Stimulated activated CD4-positive, alpha-beta T cell treated with anti-CD3 and anti-CD28 coated beads, TNF-alpha, amount 100 ng/mL, for 48 hours (primary cell): ENCODE data around the gene FAM107A.
"Not testable (repeated sequence)": the region's sequence is repeated elsewhere in the genome, so short reads cannot be mapped to it uniquely, and the experiment has no call there.

Source experiments
- DNase-seq, 3 donors: peaks; one replicate each; pipeline ENCODE4 v3.0.0-alpha.2; 2020; ENCODE audit warnings: low read depth in 3 of 3

FAM107A gene

GRCh38 chr3:58536501-58537411, 40.4 kb downstream of the FAM107A start, which contains the start of gene ACOX2:
TSS of gene ACOX2 (minus strand) at chr3:58537190. CDS start at chr3:58535106, 2,084 bp downstream.
- DNase-seq, result no peak

DNA sequence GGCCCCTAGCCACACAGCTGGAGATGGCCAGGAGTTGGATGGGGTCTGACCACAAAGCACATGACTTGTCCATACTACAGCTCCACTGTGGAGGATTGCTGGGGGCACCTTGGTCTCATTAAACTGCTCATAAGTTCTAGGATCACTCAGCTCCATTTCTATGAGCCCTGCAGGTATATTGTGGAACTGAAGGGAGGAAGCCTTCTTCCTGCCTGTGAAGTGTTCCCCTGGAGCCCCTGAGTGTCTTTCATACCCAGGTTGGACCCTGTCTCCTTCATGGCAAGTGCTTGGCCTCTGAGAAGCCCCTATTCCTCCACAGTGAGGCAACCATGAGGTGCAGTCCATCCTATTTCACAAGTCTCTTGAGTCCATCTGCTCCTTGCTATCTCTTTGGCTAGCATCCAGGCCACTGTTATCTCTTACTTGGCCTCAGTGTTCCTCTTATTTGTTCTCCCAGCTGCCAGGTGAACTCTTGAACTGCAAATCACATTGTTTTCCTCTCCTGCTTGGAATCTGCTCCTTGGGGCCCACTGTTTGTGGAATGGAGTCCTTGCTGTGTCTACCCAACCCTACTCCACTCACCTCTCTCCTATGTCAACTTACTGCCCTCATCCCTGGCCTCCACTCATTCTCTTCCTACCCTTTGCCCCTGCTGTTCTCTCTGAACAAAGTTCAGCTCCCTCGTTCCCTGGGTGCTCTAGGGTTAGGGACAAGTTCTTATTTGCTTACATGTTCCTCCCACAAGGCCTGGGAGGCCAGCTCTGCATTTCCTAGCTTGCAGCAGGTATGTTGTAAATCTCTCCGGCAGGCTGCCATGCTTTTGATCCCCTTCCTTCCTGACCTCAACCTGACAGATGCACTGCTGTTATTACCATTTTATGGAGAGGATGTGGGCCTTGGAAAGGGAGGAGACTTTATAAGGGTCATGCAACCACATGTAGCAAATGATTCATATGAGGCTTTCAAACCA, 41.4 kb downstream of the FAM107A start:
- DNase-seq, result no peak

GRCh38 chr3:58534592-58535494, 42.3 kb downstream of the FAM107A start:
- DNase-seq, result no peak

DNA sequence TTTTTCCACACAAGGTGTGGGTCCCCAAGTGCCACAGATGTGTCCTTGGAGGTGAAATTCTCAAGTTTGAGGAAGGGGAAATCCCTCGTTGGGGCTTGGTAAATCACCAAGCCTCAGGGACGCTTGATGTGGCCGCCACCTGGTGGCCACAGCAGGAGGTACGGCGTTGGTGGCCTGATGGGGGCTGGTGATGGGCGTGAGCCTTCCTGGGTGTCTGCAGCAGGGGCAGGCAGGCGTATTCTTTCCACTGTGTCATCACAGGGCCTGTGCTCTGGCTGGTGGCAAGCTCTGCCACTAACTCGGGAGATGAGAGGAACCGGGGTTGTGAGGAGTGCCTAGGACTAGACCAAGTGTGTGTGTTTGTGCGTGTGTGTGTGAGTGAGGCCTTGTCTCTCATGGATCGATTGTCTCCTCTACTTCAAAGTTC, 44.4 kb downstream of the FAM107A start:
- peak; percentile 68 to 76 (median 71) for DNase-seq

DNA sequence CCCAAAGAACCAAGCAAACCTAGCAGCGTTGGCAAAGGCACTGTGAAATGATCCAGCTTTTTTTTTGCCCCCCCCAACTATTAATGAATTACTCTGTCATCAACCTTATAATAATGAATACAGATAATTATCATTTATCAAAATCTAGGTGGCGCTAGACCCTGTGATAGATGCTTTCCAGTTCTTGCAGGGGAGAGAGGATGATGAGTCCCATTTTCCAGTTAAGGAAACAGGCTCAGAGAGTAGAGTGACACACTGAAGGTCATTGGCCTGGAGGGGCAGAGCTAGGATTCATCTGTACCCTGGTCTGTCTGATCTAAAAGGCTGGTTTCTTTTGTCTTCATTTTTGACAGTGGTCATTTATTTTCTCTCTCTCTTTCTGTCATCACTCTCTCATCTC, 45.2 kb downstream of the FAM107A start:
- DNase-seq, result no peak

DNA sequence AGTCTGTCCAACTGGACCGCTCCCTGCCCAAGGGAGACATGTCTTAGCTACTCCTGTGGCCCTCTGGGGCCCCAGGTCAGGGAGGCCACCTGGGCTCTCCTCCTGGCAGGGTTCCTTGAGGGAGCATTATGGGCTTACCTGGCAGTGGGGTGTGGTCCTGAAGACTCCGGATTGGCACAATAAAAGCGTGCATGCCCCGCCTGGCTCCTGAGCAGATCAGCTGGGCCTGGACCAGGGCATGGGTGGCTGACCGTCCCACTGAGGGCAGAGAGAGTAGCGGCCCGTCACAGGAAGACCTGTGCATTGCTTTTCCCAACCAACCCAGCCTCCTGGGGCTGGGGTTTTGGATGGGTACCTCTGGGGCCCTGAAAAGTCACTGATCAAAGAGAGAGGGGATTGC, 45.6 kb downstream of the FAM107A start:
- no peak for DNase-seq

GRCh38 chr3:58530354-58530865, 46.8 kb downstream of the FAM107A start:
- DNase-seq, result no peak

DNA sequence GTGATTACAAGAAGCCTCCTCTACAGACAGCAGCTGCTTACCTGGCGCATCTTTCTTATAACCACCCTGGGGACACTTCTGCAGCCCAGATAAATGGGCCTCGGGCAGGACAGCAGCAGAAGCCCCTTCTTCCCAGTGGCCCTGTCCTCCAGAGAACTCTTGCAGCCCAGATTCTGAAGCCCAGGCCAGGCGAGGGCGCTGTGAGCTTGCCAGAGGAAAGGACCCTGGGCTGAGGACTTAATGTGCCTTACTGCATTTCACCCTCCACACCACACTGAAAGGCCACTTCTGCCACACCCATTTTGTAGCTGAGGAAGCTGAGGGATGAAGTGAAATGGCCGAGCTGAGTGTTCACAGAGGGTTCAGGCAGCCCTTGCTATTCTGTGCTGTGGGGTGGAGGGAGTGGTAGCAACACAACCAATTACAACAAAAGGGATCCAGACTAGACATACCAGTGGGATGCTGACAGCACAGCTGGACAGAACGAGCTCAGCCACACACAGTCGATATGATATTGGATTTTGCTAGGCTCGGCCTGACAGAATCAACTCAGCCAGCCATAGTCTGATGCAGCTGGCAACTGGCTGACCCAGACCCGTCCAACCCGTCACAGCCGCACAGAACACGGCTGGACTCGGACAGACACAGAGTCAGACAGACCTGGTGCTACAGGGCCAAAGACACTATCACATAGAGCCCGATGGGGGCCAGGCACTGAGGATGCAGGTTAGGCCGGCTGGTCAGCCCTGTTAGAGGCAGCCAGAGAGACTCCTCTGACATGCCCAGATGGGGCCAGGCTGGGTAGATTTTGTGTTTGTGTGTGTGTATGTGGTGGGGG, 47.5 kb downstream of the FAM107A start:
- no peak for DNase-seq

DNA sequence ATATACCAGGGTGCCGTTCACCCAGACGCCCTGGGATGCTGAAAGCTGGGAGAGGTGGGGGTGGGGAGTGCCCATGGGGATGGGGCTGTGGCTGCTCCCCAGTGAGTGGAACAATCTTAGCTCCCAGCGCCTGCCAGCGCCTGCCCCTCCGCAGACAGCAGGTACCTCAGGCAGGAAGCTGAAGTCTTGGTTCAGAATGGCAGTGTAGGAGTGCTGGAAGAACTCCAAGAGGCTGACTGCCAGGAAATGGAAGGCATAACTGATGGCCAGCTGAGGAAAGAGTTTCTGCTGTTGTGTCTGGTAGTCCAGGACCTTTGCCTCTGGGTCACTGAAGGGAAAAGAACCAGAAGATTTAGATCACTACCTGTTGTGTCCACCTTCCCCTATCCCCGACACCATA, 48.6 kb downstream of the FAM107A start:
- no peak for DNase-seq

GRCh38 chr3:58527440-58527839, 49.8 kb downstream of the FAM107A start:
- not testable (repeated sequence) for DNase-seq

GRCh38 chr3:58526515-58526957, 50.7 kb downstream of the FAM107A start:
- DNase-seq, result no peak

- DNase-seq, result no peak
Observed at GRCh38 chr3:58524326-58524888, 52.8 kb downstream of the FAM107A start.

GRCh38 chr3:58522759-58523425, 54.3 kb downstream of the FAM107A start:
- DNase-seq, result no peak

- DNase-seq, result no peak
Observed at GRCh38 chr3:58521917-58522631, 55.1 kb downstream of the FAM107A start.

DNA sequence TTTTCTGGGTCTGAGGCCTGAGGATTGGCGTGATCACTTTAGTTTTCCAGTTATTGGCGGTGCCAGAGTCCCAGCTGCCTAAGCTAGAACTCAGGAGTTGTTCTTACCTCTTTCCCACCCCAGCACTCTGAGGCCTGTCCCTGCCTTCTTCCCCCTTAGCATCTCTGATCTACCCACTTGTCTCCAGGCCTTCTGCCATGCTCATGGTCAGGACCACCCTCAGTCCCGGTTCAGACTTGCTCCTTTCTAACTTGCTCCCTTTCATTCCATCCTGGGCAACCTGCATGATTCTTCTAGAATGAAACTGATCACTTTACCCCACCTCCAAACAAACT, 55.9 kb downstream of the FAM107A start:
- no peak for DNase-seq

DNA sequence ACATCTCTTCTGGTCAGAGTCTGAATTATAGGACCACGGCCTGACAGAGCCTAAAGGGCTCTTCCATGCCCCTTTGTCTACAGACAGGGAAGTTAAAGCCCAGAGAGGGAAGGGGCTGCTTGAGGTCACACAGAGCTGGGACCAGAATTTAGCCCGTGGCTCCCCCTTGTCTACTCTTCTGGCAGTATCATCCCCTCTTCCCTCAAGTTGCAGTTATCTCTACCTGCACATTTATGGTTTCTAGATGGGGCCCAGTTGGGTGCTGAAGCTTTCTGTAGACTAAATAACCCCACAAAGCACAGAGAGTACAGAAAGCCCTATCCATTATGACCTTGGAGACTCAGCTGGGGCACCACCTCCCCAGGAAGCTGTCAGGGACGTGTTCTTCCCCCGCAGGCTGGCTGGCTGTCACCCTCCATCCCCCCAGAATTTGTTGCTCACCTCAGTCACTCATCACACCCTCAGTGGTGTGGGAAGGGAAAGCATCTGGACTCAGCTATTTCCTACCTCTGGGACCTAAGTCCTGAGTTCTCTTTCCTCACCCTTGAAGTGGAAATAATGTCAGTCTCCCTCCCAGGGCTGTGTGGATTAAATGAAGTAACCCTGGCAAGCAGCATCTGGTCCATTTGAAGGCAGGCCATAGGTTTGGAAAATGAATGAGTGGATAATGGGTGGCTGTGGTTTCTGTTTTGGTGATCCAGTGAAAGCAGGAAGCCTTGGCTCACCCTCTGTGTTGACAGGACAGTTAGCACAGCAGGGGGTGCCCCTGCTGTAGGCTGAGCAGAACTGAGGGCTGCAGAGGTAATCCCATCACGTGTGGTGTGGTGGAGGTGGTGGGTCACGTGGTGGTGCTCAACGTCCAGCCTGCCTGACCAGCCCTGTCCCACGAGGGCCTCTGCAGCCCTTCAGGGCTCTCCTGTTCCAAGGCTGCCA, 56.5 kb downstream of the FAM107A start:
- DNase-seq, result no peak

- no peak for DNase-seq
Observed at GRCh38 chr3:58519668-58520402, 57.4 kb downstream of the FAM107A start.
